ENCODE results near the gene UNC13C.

DNA sequence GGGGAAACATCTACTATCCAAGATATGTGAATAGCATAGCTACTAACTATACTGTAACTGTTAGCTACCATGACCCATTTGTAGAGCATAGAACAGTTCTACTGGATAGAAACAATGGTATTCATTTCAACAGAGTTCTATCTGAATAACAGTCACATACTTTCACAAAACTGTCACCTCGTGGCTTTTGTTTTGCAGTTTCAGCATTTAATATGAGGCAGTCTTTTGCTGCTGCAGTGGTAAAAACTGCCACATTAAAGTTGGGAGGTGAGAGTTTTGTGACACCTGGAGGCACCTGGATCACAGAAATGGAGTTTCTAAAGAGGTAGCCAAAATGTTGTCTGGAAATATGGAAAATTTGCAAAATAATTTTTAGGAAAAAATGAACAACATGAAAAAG, 578.0 kb downstream of the UNC13C start:
- TF ChIP-seq, protein P1, sequence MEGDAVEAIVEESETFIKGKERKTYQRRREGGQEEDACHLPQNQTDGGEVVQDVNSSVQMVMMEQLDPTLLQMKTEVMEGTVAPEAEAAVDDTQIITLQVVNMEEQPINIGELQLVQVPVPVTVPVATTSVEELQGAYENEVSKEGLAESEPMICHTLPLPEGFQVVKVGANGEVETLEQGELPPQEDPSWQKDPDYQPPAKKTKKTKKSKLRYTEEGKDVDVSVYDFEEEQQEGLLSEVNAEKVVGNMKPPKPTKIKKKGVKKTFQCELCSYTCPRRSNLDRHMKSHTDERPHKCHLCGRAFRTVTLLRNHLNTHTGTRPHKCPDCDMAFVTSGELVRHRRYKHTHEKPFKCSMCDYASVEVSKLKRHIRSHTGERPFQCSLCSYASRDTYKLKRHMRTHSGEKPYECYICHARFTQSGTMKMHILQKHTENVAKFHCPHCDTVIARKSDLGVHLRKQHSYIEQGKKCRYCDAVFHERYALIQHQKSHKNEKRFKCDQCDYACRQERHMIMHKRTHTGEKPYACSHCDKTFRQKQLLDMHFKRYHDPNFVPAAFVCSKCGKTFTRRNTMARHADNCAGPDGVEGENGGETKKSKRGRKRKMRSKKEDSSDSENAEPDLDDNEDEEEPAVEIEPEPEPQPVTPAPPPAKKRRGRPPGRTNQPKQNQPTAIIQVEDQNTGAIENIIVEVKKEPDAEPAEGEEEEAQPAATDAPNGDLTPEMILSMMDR (tag by site-specific recombination; IDR thresholded peaks at IDR 0.05) = no peak
- TF ChIP-seq, protein P2, sequence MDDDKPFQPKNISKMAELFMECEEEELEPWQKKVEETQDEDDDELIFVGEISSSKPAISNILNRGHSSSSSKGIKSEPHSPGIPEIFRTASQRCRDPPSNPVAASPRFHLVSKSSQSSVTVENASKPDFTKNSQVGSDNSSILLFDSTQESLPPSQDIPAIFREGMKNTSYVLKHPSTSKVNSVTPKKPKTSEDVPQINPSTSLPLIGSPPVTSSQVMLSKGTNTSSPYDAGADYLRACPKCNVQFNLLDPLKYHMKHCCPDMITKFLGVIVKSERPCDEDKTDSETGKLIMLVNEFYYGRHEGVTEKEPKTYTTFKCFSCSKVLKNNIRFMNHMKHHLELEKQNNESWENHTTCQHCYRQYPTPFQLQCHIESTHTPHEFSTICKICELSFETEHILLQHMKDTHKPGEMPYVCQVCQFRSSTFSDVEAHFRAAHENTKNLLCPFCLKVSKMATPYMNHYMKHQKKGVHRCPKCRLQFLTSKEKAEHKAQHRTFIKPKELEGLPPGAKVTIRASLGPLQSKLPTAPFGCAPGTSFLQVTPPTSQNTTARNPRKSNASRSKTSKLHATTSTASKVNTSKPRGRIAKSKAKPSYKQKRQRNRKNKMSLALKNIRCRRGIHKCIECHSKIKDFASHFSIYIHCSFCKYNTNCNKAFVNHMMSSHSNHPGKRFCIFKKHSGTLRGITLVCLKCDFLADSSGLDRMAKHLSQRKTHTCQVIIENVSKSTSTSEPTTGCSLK (tag by site-specific recombination; IDR thresholded peaks at IDR 0.05) = no peak
- TF ChIP-seq KLF16 (tag by site-specific recombination; IDR thresholded peaks at IDR 0.05) (no peak), YY1 (tag by site-specific recombination; IDR thresholded peaks at IDR 0.05) (no peak), ZNF274 (IDR thresholded peaks at IDR 0.05; ENCODE audit: low read length) (no peak), ZNF274 (tag by site-specific recombination; IDR thresholded peaks at IDR 0.05; ENCODE audit: borderline replicate concordance) (no peak), ZNF561 (tag by site-specific recombination; IDR thresholded peaks at IDR 0.05; ENCODE audit: borderline replicate concordance) (no peak), ZBTB7A (tag by site-specific recombination; IDR thresholded peaks at IDR 0.05; ENCODE audit: low read depth) (no peak), ZNF416 (tag by site-specific recombination; IDR thresholded peaks at IDR 0.05) (no peak), TCF7L2 (IDR thresholded peaks at IDR 0.05; ENCODE audit: borderline replicate concordance, low read depth, low read length) (no peak), ZNF529 (tag by site-specific recombination; IDR thresholded peaks at IDR 0.05; ENCODE audit: insufficient replicate concordance) (no peak)
- TF ChIP-seq, protein P3, sequence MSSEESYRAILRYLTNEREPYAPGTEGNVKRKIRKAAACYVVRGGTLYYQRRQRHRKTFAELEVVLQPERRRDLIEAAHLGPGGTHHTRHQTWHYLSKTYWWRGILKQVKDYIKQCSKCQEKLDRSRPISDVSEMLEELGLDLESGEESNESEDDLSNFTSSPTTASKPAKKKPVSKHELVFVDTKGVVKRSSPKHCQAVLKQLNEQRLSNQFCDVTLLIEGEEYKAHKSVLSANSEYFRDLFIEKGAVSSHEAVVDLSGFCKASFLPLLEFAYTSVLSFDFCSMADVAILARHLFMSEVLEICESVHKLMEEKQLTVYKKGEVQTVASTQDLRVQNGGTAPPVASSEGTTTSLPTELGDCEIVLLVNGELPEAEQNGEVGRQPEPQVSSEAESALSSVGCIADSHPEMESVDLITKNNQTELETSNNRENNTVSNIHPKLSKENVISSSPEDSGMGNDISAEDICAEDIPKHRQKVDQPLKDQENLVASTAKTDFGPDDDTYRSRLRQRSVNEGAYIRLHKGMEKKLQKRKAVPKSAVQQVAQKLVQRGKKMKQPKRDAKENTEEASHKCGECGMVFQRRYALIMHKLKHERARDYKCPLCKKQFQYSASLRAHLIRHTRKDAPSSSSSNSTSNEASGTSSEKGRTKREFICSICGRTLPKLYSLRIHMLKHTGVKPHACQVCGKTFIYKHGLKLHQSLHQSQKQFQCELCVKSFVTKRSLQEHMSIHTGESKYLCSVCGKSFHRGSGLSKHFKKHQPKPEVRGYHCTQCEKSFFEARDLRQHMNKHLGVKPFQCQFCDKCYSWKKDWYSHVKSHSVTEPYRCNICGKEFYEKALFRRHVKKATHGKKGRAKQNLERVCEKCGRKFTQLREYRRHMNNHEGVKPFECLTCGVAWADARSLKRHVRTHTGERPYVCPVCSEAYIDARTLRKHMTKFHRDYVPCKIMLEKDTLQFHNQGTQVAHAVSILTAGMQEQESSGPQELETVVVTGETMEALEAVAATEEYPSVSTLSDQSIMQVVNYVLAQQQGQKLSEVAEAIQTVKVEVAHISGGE (tag by site-specific recombination; conservative IDR thresholded peaks at IDR 0.05; ENCODE audit: low read depth) = no peak
- TF ChIP-seq, protein P4, sequence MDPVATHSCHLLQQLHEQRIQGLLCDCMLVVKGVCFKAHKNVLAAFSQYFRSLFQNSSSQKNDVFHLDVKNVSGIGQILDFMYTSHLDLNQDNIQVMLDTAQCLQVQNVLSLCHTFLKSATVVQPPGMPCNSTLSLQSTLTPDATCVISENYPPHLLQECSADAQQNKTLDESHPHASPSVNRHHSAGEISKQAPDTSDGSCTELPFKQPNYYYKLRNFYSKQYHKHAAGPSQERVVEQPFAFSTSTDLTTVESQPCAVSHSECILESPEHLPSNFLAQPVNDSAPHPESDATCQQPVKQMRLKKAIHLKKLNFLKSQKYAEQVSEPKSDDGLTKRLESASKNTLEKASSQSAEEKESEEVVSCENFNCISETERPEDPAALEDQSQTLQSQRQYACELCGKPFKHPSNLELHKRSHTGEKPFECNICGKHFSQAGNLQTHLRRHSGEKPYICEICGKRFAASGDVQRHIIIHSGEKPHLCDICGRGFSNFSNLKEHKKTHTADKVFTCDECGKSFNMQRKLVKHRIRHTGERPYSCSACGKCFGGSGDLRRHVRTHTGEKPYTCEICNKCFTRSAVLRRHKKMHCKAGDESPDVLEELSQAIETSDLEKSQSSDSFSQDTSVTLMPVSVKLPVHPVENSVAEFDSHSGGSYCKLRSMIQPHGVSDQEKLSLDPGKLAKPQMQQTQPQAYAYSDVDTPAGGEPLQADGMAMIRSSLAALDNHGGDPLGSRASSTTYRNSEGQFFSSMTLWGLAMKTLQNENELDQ (tag by site-specific recombination; IDR thresholded peaks at IDR 0.05; ENCODE audit: low read depth) = no peak
- TF ChIP-seq, protein P5, sequence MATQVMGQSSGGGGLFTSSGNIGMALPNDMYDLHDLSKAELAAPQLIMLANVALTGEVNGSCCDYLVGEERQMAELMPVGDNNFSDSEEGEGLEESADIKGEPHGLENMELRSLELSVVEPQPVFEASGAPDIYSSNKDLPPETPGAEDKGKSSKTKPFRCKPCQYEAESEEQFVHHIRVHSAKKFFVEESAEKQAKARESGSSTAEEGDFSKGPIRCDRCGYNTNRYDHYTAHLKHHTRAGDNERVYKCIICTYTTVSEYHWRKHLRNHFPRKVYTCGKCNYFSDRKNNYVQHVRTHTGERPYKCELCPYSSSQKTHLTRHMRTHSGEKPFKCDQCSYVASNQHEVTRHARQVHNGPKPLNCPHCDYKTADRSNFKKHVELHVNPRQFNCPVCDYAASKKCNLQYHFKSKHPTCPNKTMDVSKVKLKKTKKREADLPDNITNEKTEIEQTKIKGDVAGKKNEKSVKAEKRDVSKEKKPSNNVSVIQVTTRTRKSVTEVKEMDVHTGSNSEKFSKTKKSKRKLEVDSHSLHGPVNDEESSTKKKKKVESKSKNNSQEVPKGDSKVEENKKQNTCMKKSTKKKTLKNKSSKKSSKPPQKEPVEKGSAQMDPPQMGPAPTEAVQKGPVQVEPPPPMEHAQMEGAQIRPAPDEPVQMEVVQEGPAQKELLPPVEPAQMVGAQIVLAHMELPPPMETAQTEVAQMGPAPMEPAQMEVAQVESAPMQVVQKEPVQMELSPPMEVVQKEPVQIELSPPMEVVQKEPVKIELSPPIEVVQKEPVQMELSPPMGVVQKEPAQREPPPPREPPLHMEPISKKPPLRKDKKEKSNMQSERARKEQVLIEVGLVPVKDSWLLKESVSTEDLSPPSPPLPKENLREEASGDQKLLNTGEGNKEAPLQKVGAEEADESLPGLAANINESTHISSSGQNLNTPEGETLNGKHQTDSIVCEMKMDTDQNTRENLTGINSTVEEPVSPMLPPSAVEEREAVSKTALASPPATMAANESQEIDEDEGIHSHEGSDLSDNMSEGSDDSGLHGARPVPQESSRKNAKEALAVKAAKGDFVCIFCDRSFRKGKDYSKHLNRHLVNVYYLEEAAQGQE (tag by site-specific recombination; IDR thresholded peaks at IDR 0.05) = no peak

Data from HEK293 (cell line).